Endothelial cell of umbilical vein (primary cell): ENCODE results near the gene FARP2. TPM values are rescaled to one million over a fixed set of nuclear protein-coding genes. Genes with fewer than 3 reads are reported as not detected.
A peak's percentile ranks its signal among the peaks of the same experiment; 100 is the strongest.

Experiments
- BruUV-seq: library from RNA; stranded (reverse); fragments of 400-500 nt; replicated peaks from 2 replicates; lab custom pipeline; 2021; lab: Mats Ljungman, UMichigan
- CTCF ChIA-PET: fragments of 300-600, 350-600 bp; sonication (Branson Sonifier 250); formaldehyde crosslinking; loops from one replicate; lab custom pipeline; 2021; ENCODE audit warnings: antibody characterized with exemption, inconsistent platforms; lab: Charles Lee
- POLR2A ChIA-PET: fragments of 300-600, 350-600 bp; sonication (Branson Sonifier 250); formaldehyde crosslinking; loops from one replicate; lab custom pipeline; 2021; ENCODE audit warnings: antibody characterized with exemption, inconsistent platforms; lab: Charles Lee
- DNase-seq: peaks from one replicate; pipeline ENCODE4 v3.0.0-alpha.2; 2011; ENCODE audit warnings: low read depth, low spot score
- FAIRE-seq: peaks from 2 replicates; lab custom pipeline; 2011; peaks lifted over from hg19 to GRCh38; lab: Jason Lieb, UNC
- H2AFZ ChIP-seq: 2 replicates; pipeline ENCODE4 v1.6.0; 2012; ENCODE audit warnings: low read depth, low read length, control low read depth, inconsistent platforms
- H3K27ac ChIP-seq: 2 replicates; pipeline ENCODE4 v1.5.1; 2011; ENCODE audit warnings: low read depth, mild to moderate bottlenecking, control low read depth, low read length, moderate library complexity; ENCODE audit not compliant: insufficient read depth
- H3K27me3 ChIP-seq, 2 experiments: 2 replicates each; pipeline versions ENCODE4 v1.6.0 to v1.6.1; 2011; ENCODE audit warnings: low read length in 2 of 2, mixed read lengths in 1 of 2; ENCODE audit not compliant: control insufficient read depth in 2 of 2, insufficient read depth in 2 of 2
- H3K36me3 ChIP-seq, 2 experiments: 2 replicates in 1 of 2; 3 replicates in 1 of 2; pipeline ENCODE4 v1.5.1; 2011; ENCODE audit warnings: low read length in 2 of 2, mild to moderate bottlenecking in 1 of 2, moderate library complexity in 1 of 2; ENCODE audit not compliant: control insufficient read depth in 2 of 2, insufficient read depth in 2 of 2; ENCODE audit errors: extremely low read depth in 1 of 2
- H3K4me1 ChIP-seq: 3 replicates; pipeline ENCODE4 v1.5.1; 2011; ENCODE audit warnings: mild to moderate bottlenecking, low read length; ENCODE audit not compliant: control insufficient read depth, insufficient read depth; ENCODE audit errors: extremely low read depth
- H3K4me2 ChIP-seq: 2 replicates; pipeline ENCODE4 v1.6.1; 2011; ENCODE audit warnings: low read length, control low read depth, mixed read lengths; ENCODE audit not compliant: insufficient read depth
- H3K4me3 ChIP-seq, 3 experiments: fragments of 200-600 bp in 1 of 3; sonication (generic), shearing (Covaris generic) in 1 of 3; replicated peaks in 1 of 3; 2 replicates each; pipeline ENCODE4 v1.5.1; 2011 to 2016; ENCODE audit warnings: control low read depth in 3 of 3, low read length in 3 of 3, mild to moderate bottlenecking in 2 of 3, inconsistent platforms in 1 of 3, low read depth in 1 of 3, moderate library complexity in 1 of 3; ENCODE audit not compliant: insufficient read depth in 1 of 3
- H3K79me2 ChIP-seq: 2 replicates; pipeline ENCODE4 v1.6.0; 2012; ENCODE audit warnings: low read length, inconsistent platforms; ENCODE audit not compliant: control insufficient read depth, insufficient read depth
- H3K9ac ChIP-seq: replicated peaks from 2 replicates; pipeline ENCODE3; 2011; ENCODE audit warnings: low read length, control low read depth; ENCODE audit not compliant: insufficient read depth; ENCODE audit errors: extremely low read depth
- H3K9me1 ChIP-seq: replicated peaks from 3 replicates; pipeline ENCODE4 v1.6.0; 2011; ENCODE audit warnings: mild to moderate bottlenecking, low read length; ENCODE audit not compliant: control insufficient read depth, insufficient read depth; ENCODE audit errors: extremely low read depth
- H3K9me3 ChIP-seq: replicated peaks from 2 replicates; pipeline ENCODE4 v1.5.1; 2012; ENCODE audit warnings: low read length, inconsistent platforms; ENCODE audit not compliant: control insufficient read depth, insufficient read depth
- H4K20me1 ChIP-seq: replicated peaks from 2 replicates; pipeline ENCODE3; 2011; ENCODE audit warnings: mild to moderate bottlenecking, low read length; ENCODE audit not compliant: control insufficient read depth, insufficient read depth; ENCODE audit errors: extremely low read depth
- CTCF ChIP-seq, 2 donors: IDR thresholded peaks; 1 replicate in 1 of 2; 2 replicates in 1 of 2; pipeline ENCODE4 v1.5.1; 2011; ENCODE audit warnings: low read length in 2 of 2, mild to moderate bottlenecking in 2 of 2, moderate library complexity in 2 of 2, control low read depth in 1 of 2, inconsistent platforms in 1 of 2, low read depth in 1 of 2; ENCODE audit not compliant: insufficient read depth in 1 of 2; ENCODE audit errors: extremely low read depth in 1 of 2
- EZH2 ChIP-seq: IDR thresholded peaks from 2 replicates; pipeline ENCODE4 v1.6.1; 2012; ENCODE audit warnings: borderline replicate concordance, low read depth, mild to moderate bottlenecking, moderate library complexity, low read length, inconsistent platforms; ENCODE audit not compliant: severe bottlenecking
- FOS ChIP-seq: IDR thresholded peaks from 2 replicates; pipeline ENCODE4 v1.6.1; 2011; ENCODE audit warnings: mild to moderate bottlenecking, low read length, moderate library complexity, borderline replicate concordance; ENCODE audit not compliant: insufficient read depth
- GATA2 ChIP-seq: IDR thresholded peaks from 2 replicates; pipeline ENCODE4 v1.7.0; 2011; ENCODE audit warnings: low read depth, mild to moderate bottlenecking, moderate library complexity, mixed read lengths, low read length; ENCODE audit not compliant: insufficient read length, insufficient read depth
- JUN ChIP-seq: IDR thresholded peaks from 2 replicates; pipeline ENCODE4 v1.6.1; 2011; ENCODE audit warnings: borderline replicate concordance, low read depth; ENCODE audit not compliant: insufficient read length, insufficient read depth
- MAX ChIP-seq: IDR thresholded peaks from 2 replicates; pipeline ENCODE4 v1.6.1; 2011; ENCODE audit not compliant: insufficient read depth, insufficient read length
- MYC ChIP-seq: IDR thresholded peaks from one replicate; pipeline ENCODE4 v1.6.1; 2011; ENCODE audit warnings: mild to moderate bottlenecking, low read depth, low read length
- POLR2A ChIP-seq: IDR thresholded peaks from 2 replicates; pipeline ENCODE4 v1.6.1; 2012; ENCODE audit warnings: low read depth, mild to moderate bottlenecking, control low read depth, low read length
- POLR2AphosphoS5 ChIP-seq: IDR thresholded peaks from 2 replicates; pipeline ENCODE4 v1.6.1; 2012; ENCODE audit warnings: low read depth, mild to moderate bottlenecking, control low read depth, low read length, moderate library complexity; ENCODE audit not compliant: insufficient read depth
- dilution Hi-C: fragments of 300-500 bp; cut with MboI; formaldehyde crosslinking; loops from one replicate; pipeline ENCODE4 v1.15.0; 2019; ENCODE audit warnings: low sequenced_read_pairs; ENCODE audit not compliant: extremely low pct_ligation_motif_present
- intact Hi-C: fragments of 100-400 bp; cut with micrococcal nuclease; formaldehyde crosslinking; loops from one replicate; pipeline ENCODE4 v1.10.0; 2022
- polyA plus RNA-seq, 4 experiments: library from polyadenylated mRNA; depleted of rRNA in 3 of 4; stranded (reverse) in 3 of 4; unstranded in 1 of 4; fragments of >200 nt; gene quantifications; 2 replicates each; pipeline versions ENCODE4 v1.2.1 to v1.2.3, GENCODE V29; 2011 to 2012; ENCODE audit warnings: missing spikeins in 1 of 4
- total RNA-seq: library from RNA; stranded (reverse); gene quantifications from 2 replicates; pipeline ENCODE4 v1.2.3, GENCODE V29; 2021

Gene FARP2
- total and polyA plus RNA-seq, 2 donors (not counting 3 experiments of a cell fraction or from before 2014, with no cell fraction given), result 15.3 to 45.3 TPM

GRCh38 chr2:241540771-241541561, 184.9 kb downstream of the FARP2 start:
- no peak overlapping the region for H3K27ac ChIP-seq
- POLR2A ChIA-PET, result no interaction called here
- H3K27me3 ChIP-seq, result no peaks in the 10 kb centered on the region
- H3K4me3 ChIP-seq, result peak overlapping the region in 2 of 3 experiments; percentile 29 to 41
- peaks cover 19% of the 10 kb centered on the region for H3K4me1 ChIP-seq
- no peak overlapping the region for H3K9ac ChIP-seq
- H2AFZ ChIP-seq, result peak overlapping the region; percentile 77
- DNase-seq (peak; percentile 62), FAIRE-seq (peak; percentile 70)
- CTCF ChIA-PET, result no interaction called here
- H3K79me2 ChIP-seq, result no peaks in the 10 kb centered on the region
- intact Hi-C loops (loop anchor here (1.0 kb wide), 1 partner anchor 185 kb away; the partner anchor contains the start of gene FARP2), dilution Hi-C loops (no loop called here)
- BruUV-seq, result no TSS peak
- no peaks in the 10 kb centered on the region for H4K20me1 ChIP-seq
- no peaks in the 10 kb centered on the region for H3K36me3 ChIP-seq
- peak overlapping the region; percentile 47 for H3K4me2 ChIP-seq
- TF ChIP-seq GATA2 (no peak), JUN (no peak), EZH2 (no peak), FOS (no peak), CTCF (IDR thresholded peaks at IDR 0.05; ENCODE audit: extremely low read depth in 1 of 2, insufficient read depth in 1 of 2, low read depth in 1 of 2, low read length in 2 of 2) (no peak), POLR2AphosphoS5 (peak; percentile 30), MAX (no peak), MYC (no peak), POLR2A (peak; percentile 18)
- H3K9me3 ChIP-seq, result no peaks in the 10 kb centered on the region
- H3K9me1 ChIP-seq, result no peaks in the 10 kb centered on the region
